ENCODE data around the gene MSL3B. TPM values are rescaled to one million over a fixed set of nuclear protein-coding genes. Genes with fewer than 3 reads are reported as not detected.

Gene MSL3B

GRCh38 chr2:233815861-233816260, 52.3 kb downstream of the MSL3B start:
- H3K27ac ChIP-seq (ENCODE audit: low read depth in 1 of 2, low read length in 2 of 2), result no peak overlapping the region
- TF ChIP-seq HNF4A (conservative IDR thresholded peaks at IDR 0.05) (no peak), EGR1 (IDR thresholded peaks at IDR 0.05; ENCODE audit: low read depth in 2 of 2) (no peak), HNF4G (IDR thresholded peaks at IDR 0.05) (no peak)
- no peaks in the 10 kb centered on the region for H3K36me3 ChIP-seq (ENCODE audit: control insufficient read depth in 4 of 4, insufficient read depth in 3 of 4, low read depth in 1 of 4, low read length in 3 of 4)
- H3K9ac ChIP-seq (ENCODE audit: low read depth in 1 of 2, low read length in 2 of 2), result no peak overlapping the region
- no peak overlapping the region for H3K4me3 ChIP-seq (ENCODE audit: low read depth in 1 of 3, low read length in 3 of 3)
- no peaks in the 10 kb centered on the region for H3K27me3 ChIP-seq (ENCODE audit: control insufficient read depth in 4 of 4, insufficient read depth in 4 of 4, low read length in 3 of 4)
- DNase-seq (ENCODE audit: low spot score), result no peak
- WGBS, result 85% methylated on average over 6 of the region's 6 CpGs
- H3K9me3 ChIP-seq (ENCODE audit: control insufficient read depth in 4 of 4, low read length in 3 of 4), result no peaks in the 10 kb centered on the region
- H3K4me1 ChIP-seq (ENCODE audit: control insufficient read depth in 4 of 4, insufficient read depth in 4 of 4, low read length in 3 of 4), result peaks cover 0 to 9% (median 4%) of the 10 kb centered on the region in 4 donors

Other genes with a start within 250 kb of the MSL3B start
- under 1 TPM in 1 of 2 donors, not detected in 1; 0.08 TPM for gene UGT1A10, start 231.9 kb downstream of the MSL3B start, total RNA-seq
- gene UGT1A10, start 231.9 kb downstream of the MSL3B start, polyA plus RNA-seq, result under 1 TPM in 1 of 2 donors, not detected in 1; 0.08 TPM
- 10 to 100 TPM in 1 of 2 donors, not detected in 1; 14.3 TPM for gene UGT1A9, start 196.5 kb downstream of the MSL3B start, total RNA-seq
- gene UGT1A9, start 196.5 kb downstream of the MSL3B start, polyA plus RNA-seq, result 10 to 100 TPM; 23.8 to 62.3 TPM
- 1 to 10 TPM in 1 of 2 donors, not detected in 1; 2.2 TPM for gene UGT1A7, start 186.5 kb downstream of the MSL3B start, total RNA-seq
- under 1 TPM; 0.02 to 0.38 TPM for gene UGT1A7, start 186.5 kb downstream of the MSL3B start, polyA plus RNA-seq
- gene UGT1A6, start 175.5 kb downstream of the MSL3B start, total RNA-seq, result 10 to 100 TPM in 1 of 2 donors, not detected in 1; 46.5 TPM
- gene UGT1A6, start 175.5 kb downstream of the MSL3B start, polyA plus RNA-seq, result 100 to 1,000 TPM in 1 of 2 donors, 10 to 100 TPM in 1; 33.4 to 103 TPM
- gene UGT1A5, start 155.5 kb downstream of the MSL3B start, total RNA-seq, result 1 to 10 TPM in 1 of 2 donors, not detected in 1; 1.6 TPM
- 1 to 10 TPM in 1 of 2 donors, under 1 TPM in 1; 0.14 to 1.8 TPM for gene UGT1A5, start 155.5 kb downstream of the MSL3B start, polyA plus RNA-seq
- gene UGT1A4, start 149.7 kb downstream of the MSL3B start, total RNA-seq, result 100 to 1,000 TPM in 1 of 2 donors, not detected in 1; 136 TPM
- 100 to 1,000 TPM; 103 to 446 TPM for gene UGT1A4, start 149.7 kb downstream of the MSL3B start, polyA plus RNA-seq
- 10 to 100 TPM in 1 of 2 donors, not detected in 1; 18.2 TPM for gene UGT1A3, start 139.3 kb downstream of the MSL3B start, total RNA-seq
- 10 to 100 TPM in 1 of 2 donors, 1 to 10 TPM in 1; 7.0 to 61.6 TPM for gene UGT1A3, start 139.3 kb downstream of the MSL3B start, polyA plus RNA-seq
- 100 to 1,000 TPM in 1 of 2 donors, not detected in 1; 145 TPM for gene UGT1A1, start 108.1 kb downstream of the MSL3B start, total RNA-seq
- 100 to 1,000 TPM; 288 to 386 TPM for gene UGT1A1, start 108.1 kb downstream of the MSL3B start, polyA plus RNA-seq
- under 1 TPM in 1 of 2 donors, not detected in 1; 0.08 TPM for gene MROH2A, start 90.1 kb downstream of the MSL3B start, total RNA-seq
- under 1 TPM; 0.09 to 0.28 TPM for gene MROH2A, start 90.1 kb downstream of the MSL3B start, polyA plus RNA-seq
- gene HJURP, start 13.9 kb downstream of the MSL3B start, total RNA-seq, result 10 to 100 TPM in 1 of 2 donors, under 1 TPM in 1; 0.08 to 32.9 TPM
- 1 to 10 TPM in 1 of 2 donors, under 1 TPM in 1; 0.94 to 1.9 TPM for gene HJURP, start 13.9 kb downstream of the MSL3B start, polyA plus RNA-seq
- 10 to 100 TPM in 1 of 2 donors, 1 to 10 TPM in 1; 1.1 to 79.2 TPM for gene TRPM8, start 49.0 kb upstream of the MSL3B start, total RNA-seq
- 10 to 100 TPM; 19.8 to 46.5 TPM for gene TRPM8, start 49.0 kb upstream of the MSL3B start, polyA plus RNA-seq
- 100 to 1,000 TPM in 1 of 2 donors, 10 to 100 TPM in 1; 76.7 to 208 TPM for gene SPP2, start 182.3 kb upstream of the MSL3B start, total RNA-seq
- 100 to 1,000 TPM in 1 of 2 donors, 10 to 100 TPM in 1; 86.8 to 584 TPM for gene SPP2, start 182.3 kb upstream of the MSL3B start, polyA plus RNA-seq